K562 (cell line): Measurements from ENCODE around the gene CPZ. TPM values are rescaled to one million over a fixed set of nuclear protein-coding genes. Genes with fewer than 3 reads are reported as not detected.

Experiments
- ATAC-seq: fragments of 200-7000 bp; cut with Tn5 transposase; 3 replicates; pipeline ENCODE4 v1.9.1; 2020; ENCODE audit warnings: moderate library complexity
- BruUV-seq: library from RNA; stranded (reverse); fragments of 400-500 nt; replicated peaks from 2 replicates; lab custom pipeline; 2021; lab: Mats Ljungman, UMichigan
- CTCF ChIA-PET: fragments of 300-600 bp; formaldehyde crosslinking; extraction: SDS; loops from one replicate; lab custom pipeline; 2021; ENCODE audit warnings: low intra/inter-chr PET ratio; lab: Yijun Ruan, JAX
- POLR2A ChIA-PET: fragments of 300-600, 350-650 bp; sonication (Branson Sonifier 250); formaldehyde crosslinking; extraction: SDS; loops from one replicate; lab custom pipeline; 2021; ENCODE audit warnings: antibody characterized with exemption, inconsistent platforms; lab: Yijun Ruan, JAX
- DNase-seq, 4 experiments: peaks; one replicate each; pipeline versions ENCODE4 v3.0.0 to v3.0.0-alpha.2; 2011 to 2018; ENCODE audit warnings: low spot score in 3 of 4, mixed read lengths in 3 of 4; ENCODE audit errors: extremely low read depth in 1 of 4
- FAIRE-seq: peaks from 2 replicates; lab custom pipeline; 2011; peaks lifted over from hg19 to GRCh38; lab: Jason Lieb, UNC
- H2AFZ ChIP-seq: 2 replicates; pipeline ENCODE4 v1.6.0; 2011; ENCODE audit warnings: low read depth, low read length, control low read depth, inconsistent platforms
- H3K27ac ChIP-seq: fragments of 200-600 bp; 3 replicates; pipeline ENCODE4 v1.8.0; 2011; ENCODE audit warnings: low read depth, mild to moderate bottlenecking, control low read depth, inconsistent platforms, low read length, moderate library complexity, mixed read lengths; ENCODE audit errors: extremely low read depth
- H3K27me3 ChIP-seq, 2 experiments: fragments of 300-600 bp in 1 of 2; 2 replicates in 1 of 2; 3 replicates in 1 of 2; pipeline versions ENCODE4 v1.6.0 to v1.8.0; 2011; ENCODE audit warnings: inconsistent platforms in 2 of 2, low read length in 2 of 2, mild to moderate bottlenecking in 1 of 2, mixed read lengths in 1 of 2, moderate library complexity in 1 of 2; ENCODE audit not compliant: control insufficient read depth in 2 of 2, insufficient read depth in 2 of 2
- H3K36me3 ChIP-seq: fragments of 300-600 bp; 3 replicates; pipeline ENCODE4 v1.8.0; 2011; ENCODE audit warnings: mild to moderate bottlenecking, low read length, inconsistent platforms; ENCODE audit not compliant: control insufficient read depth, insufficient read depth
- H3K4me1 ChIP-seq, 2 experiments: fragments of 200-600 bp in 1 of 2; replicated peaks in 1 of 2; 2 replicates in 1 of 2; 3 replicates in 1 of 2; pipeline versions ENCODE4 v1.5.1 to v1.8.0; 2011; ENCODE audit warnings: inconsistent platforms in 2 of 2, low read length in 2 of 2, mild to moderate bottlenecking in 1 of 2, mixed read lengths in 1 of 2, moderate library complexity in 1 of 2; ENCODE audit not compliant: control insufficient read depth in 2 of 2, insufficient read depth in 2 of 2
- H3K4me2 ChIP-seq: 2 replicates; pipeline ENCODE4 v1.6.1; 2011; ENCODE audit warnings: low read length, control low read depth, inconsistent platforms, mixed read lengths; ENCODE audit not compliant: insufficient read depth
- H3K4me3 ChIP-seq: fragments of 200-600 bp; sonication (generic), shearing (Covaris generic); 2 replicates; pipeline ENCODE4 v1.5.1; 2016; ENCODE audit warnings: control low read depth, inconsistent platforms
- H3K79me2 ChIP-seq: fragments of 200-600 bp; 3 replicates; pipeline ENCODE4 v1.8.0; 2011; ENCODE audit warnings: low read length, inconsistent platforms; ENCODE audit not compliant: control insufficient read depth, insufficient read depth
- H3K9ac ChIP-seq, 2 experiments: 2 replicates each; pipeline versions ENCODE4 v1.6.0 to v1.6.1; 2011; ENCODE audit warnings: low read depth in 2 of 2, low read length in 2 of 2, control low read depth in 1 of 2, inconsistent platforms in 1 of 2, mild to moderate bottlenecking in 1 of 2, mixed read lengths in 1 of 2; ENCODE audit not compliant: insufficient read depth in 1 of 2
- H3K9me1 ChIP-seq: one replicate; pipeline ENCODE4 v1.6.0; 2011; ENCODE audit warnings: inconsistent platforms, mild to moderate bottlenecking, low read length, moderate library complexity; ENCODE audit not compliant: control insufficient read depth, insufficient read depth
- H3K9me3 ChIP-seq: replicated peaks from 2 replicates; pipeline ENCODE4 v1.5.1; 2011; ENCODE audit warnings: low read depth, low read length, inconsistent platforms; ENCODE audit not compliant: control insufficient read depth, insufficient read depth
- H4K20me1 ChIP-seq: replicated peaks from 2 replicates; pipeline ENCODE4 v1.6.1; 2011; ENCODE audit warnings: low read length, inconsistent platforms, mixed read lengths; ENCODE audit not compliant: control insufficient read depth, insufficient read depth
- BRF2 ChIP-seq: IDR thresholded peaks from 3 replicates; pipeline ENCODE4 v1.6.1; 2011; ENCODE audit warnings: borderline replicate concordance, mild to moderate bottlenecking; ENCODE audit not compliant: insufficient read length, insufficient read depth
- CCNT2 ChIP-seq: IDR thresholded peaks from 2 replicates; pipeline ENCODE4 v1.6.1; 2011; ENCODE audit warnings: borderline replicate concordance, low read depth, mild to moderate bottlenecking, moderate library complexity, mixed read lengths, low read length; ENCODE audit not compliant: insufficient read length; ENCODE audit errors: extremely low read depth
- EP300 ChIP-seq: IDR thresholded peaks from 2 replicates; pipeline ENCODE4 v1.6.1; 2012; ENCODE audit warnings: low read length, improper control_type of control experiment
- HMGXB4 ChIP-seq: sonication (generic); formaldehyde crosslinking; IDR thresholded peaks from 2 replicates; pipeline ENCODE4 v1.8.1; 2023; ENCODE audit warnings: mild to moderate bottlenecking, missing genetic modification reagents
- HOXB6 ChIP-seq: fragments of 250-450 bp; sonication (Bioruptor Pico); IDR thresholded peaks from 2 replicates; pipeline ENCODE4 v1.5.1; 2022; ENCODE audit warnings: mild to moderate bottlenecking, borderline replicate concordance
- NFRKB ChIP-seq: fragments of 450-650 bp; IDR thresholded peaks from 2 replicates; pipeline ENCODE4 v1.6.1; 2016; ENCODE audit warnings: low read depth
- PURB ChIP-seq: sonication (generic); formaldehyde crosslinking; IDR thresholded peaks from 2 replicates; pipeline ENCODE4 v1.9.0; 2021; ENCODE audit warnings: low read depth, mild to moderate bottlenecking, missing genetic modification reagents
- RFX7 ChIP-seq: fragments of 250-450 bp; sonication (Bioruptor Pico); IDR thresholded peaks from 2 replicates; pipeline ENCODE4 v1.5.1; 2021; ENCODE audit warnings: mild to moderate bottlenecking
- TCF15 ChIP-seq: fragments of 250-450 bp; sonication (Bioruptor Pico); IDR thresholded peaks from 2 replicates; pipeline ENCODE4 v1.8.0; 2022; ENCODE audit warnings: moderate library complexity, mild to moderate bottlenecking, inconsistent platforms
- ZFP36 ChIP-seq: fragments of 150-350 bp; IDR thresholded peaks from 2 replicates; pipeline ENCODE4 v1.6.1; 2018; ENCODE audit warnings: low read length, low read depth; ENCODE audit not compliant: partially characterized antibody
- WGBS: fragments of 100-300 bp; shearing (Covaris generic); methylation state at CpG from one replicate; pipeline ENCODE4 v1.1.6; 2016; ENCODE audit warnings: low coverage, mixed read lengths; ENCODE audit not compliant: insufficient coverage; ENCODE audit errors: missing lambda C conversion rate; 5-methylcytosine and 5-hydroxymethylcytosine counted together
- in situ Hi-C: fragments of 300-500 bp; cut with MboI; formaldehyde crosslinking; loops from 4 replicates; pipeline ENCODE4 v1.15.0; 2018; ENCODE audit warnings: inconsistent platforms, mixed read lengths
- intact Hi-C: fragments of 100-400 bp; cut with micrococcal nuclease; formaldehyde crosslinking; loops from 2 replicates; pipeline ENCODE4 v1.14.2; 2022
- polyA plus RNA-seq, 8 experiments: library from polyadenylated mRNA; depleted of rRNA in 4 of 8; stranded (reverse) in 5 of 8; unstranded in 3 of 8; fragments of >200 nt; fragmentation: Nextera tagmentation in 2 of 8; fragmentation: Illumina TruSeq in 1 of 8; extraction: Ambion mirVana in 2 of 8; extraction: Trizol in 1 of 8; gene quantifications; 2 replicates each; pipeline versions ENCODE4 v1.2.1 to v1.2.3, GENCODE V29; 2011 to 2014; ENCODE audit warnings: inconsistent platforms in 1 of 8, missing spikeins in 1 of 8
- total RNA-seq, 7 experiments: library from RNA; depleted of rRNA in 6 of 7; stranded (reverse); fragments of >200 nt in 6 of 7; fragmentation: Illumina TruSeq in 2 of 7; extraction: Trizol in 2 of 7; gene quantifications; 2 replicates each; pipeline versions ENCODE4 v1.2.1 to v1.2.3, GENCODE V29; 2011 to 2021; ENCODE audit warnings: low replicate concordance in 1 of 7

CPZ gene
- total and polyA plus RNA-seq, 9 of the 15 experiments (the other 6 are each of a cell fraction or from before 2014, with no cell fraction given): 0.06 to 2.2 (median 1.2) TPM; not detected in 1

GRCh38 chr4:8644461-8644891 is 51.9 kb downstream of the CPZ start:
- in situ Hi-C loops (no loop called here), intact Hi-C loops (no loop called here)
- H3K4me3 ChIP-seq: no peak overlapping the region
- FAIRE-seq: no peak
- no peak overlapping the region for H2AFZ ChIP-seq
- no peaks in the 10 kb centered on the region for H3K9me1 ChIP-seq
- no peak for TF ChIP-seq CCNT2
- no peak for TF ChIP-seq NFRKB
- no peak for TF ChIP-seq HOXB6 (CRISPR knock-in tag)
- TF ChIP-seq ZFP36: no peak
- no peak for TF ChIP-seq RFX7
- TF ChIP-seq BRF2: no peak
- no peak for TF ChIP-seq HMGXB4 (CRISPR knock-in tag)
- no peak for TF ChIP-seq TCF15 (CRISPR knock-in tag)
- TF ChIP-seq PURB: no peak
- TF ChIP-seq EP300: no peak
- CTCF ChIA-PET: no interaction called here
- ATAC-seq: no peak
- H4K20me1 ChIP-seq: no peaks in the 10 kb centered on the region; the same call in 1 of the 2 replicates
- H3K27ac ChIP-seq: no peak overlapping the region
- no peaks in the 10 kb centered on the region for H3K9me3 ChIP-seq
- POLR2A ChIA-PET: no interaction called here
- no peaks in the 10 kb centered on the region for H3K4me1 ChIP-seq
- BruUV-seq: no TSS peak
- H3K36me3 ChIP-seq: no peaks in the 10 kb centered on the region
- no peak overlapping the region for H3K9ac ChIP-seq
- no peak overlapping the region for H3K4me2 ChIP-seq
- DNase-seq: no peak
- peaks cover 34 to 97% of the 10 kb centered on the region in 2 experiments for H3K27me3 ChIP-seq
- WGBS: 4% methylated on average over 9 of the region's 9 CpGs
- H3K79me2 ChIP-seq: no peaks in the 10 kb centered on the region
